ENCODE results near the gene DROSHA. TPM values are rescaled to one million over a fixed set of nuclear protein-coding genes. Genes with fewer than 3 reads are reported as not detected.

DROSHA gene
- polyA plus RNA-seq, 1 experiment, result 27.6 TPM

GRCh38 chr5:31481531-31482165 lies 50.2 kb downstream of the DROSHA start:
- no peak for TF ChIP-seq CTCF (IDR thresholded peaks at IDR 0.05; ENCODE audit: insufficient read depth, low read depth, low read length)
- DNase-seq (ENCODE audit: low read depth), result no peak
- Histone ChIP-seq H3K27me3 (ENCODE audit: control insufficient read depth, insufficient read depth, low read length) (no peaks in the 10 kb centered on the region), H3K36me3 (ENCODE audit: control insufficient read depth, insufficient read depth, low read length) (no peaks in the 10 kb centered on the region), H3K4me3 (ENCODE audit: low read depth, low read length) (no peak overlapping the region)
- ChIA-PET CTCF (interaction anchor here (0.6 to 0.9 kb wide), 4 partner anchors 9 to 83 kb away, joined by 3 to 4 read pairs (median 3); no protein-coding TSS in a partner anchor), POLR2A (no interaction called here)

GRCh38 chr5:31479706-31480105 lies 52.2 kb downstream of the DROSHA start:
- ChIA-PET POLR2A (no interaction called here), CTCF (no interaction called here)
- Histone ChIP-seq H3K27me3 (ENCODE audit: control insufficient read depth, insufficient read depth, low read length) (no peaks in the 10 kb centered on the region), H3K36me3 (ENCODE audit: control insufficient read depth, insufficient read depth, low read length) (no peaks in the 10 kb centered on the region), H3K4me3 (ENCODE audit: low read depth, low read length) (no peak overlapping the region)
- no peak for TF ChIP-seq CTCF (IDR thresholded peaks at IDR 0.05; ENCODE audit: insufficient read depth, low read depth, low read length)
- DNase-seq (ENCODE audit: low read depth), result no peak

DNA sequence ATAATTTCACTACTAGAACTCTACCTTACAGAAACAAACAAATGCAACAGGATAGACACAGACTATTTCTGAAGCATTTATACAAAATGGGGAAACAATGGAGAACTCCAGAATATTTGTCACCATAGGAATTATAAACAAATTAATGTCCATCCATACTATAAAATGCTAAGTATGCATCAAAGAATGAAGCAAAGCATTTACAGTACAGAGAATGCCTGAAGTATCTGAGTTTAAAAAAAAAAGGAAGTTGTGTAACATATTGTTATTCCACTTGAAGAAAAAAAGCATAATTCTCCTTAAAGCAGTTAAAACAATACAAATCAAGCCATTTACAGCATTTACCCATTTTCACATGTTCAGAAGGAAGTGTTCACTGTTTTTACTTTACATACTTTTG lies 53.0 kb downstream of the DROSHA start:
- H3K27me3 ChIP-seq (ENCODE audit: control insufficient read depth, insufficient read depth, low read length), result no peaks in the 10 kb centered on the region
- no peaks in the 10 kb centered on the region for H3K36me3 ChIP-seq (ENCODE audit: control insufficient read depth, insufficient read depth, low read length)
- DNase-seq (ENCODE audit: low read depth), result no peak
- CTCF ChIA-PET, result no interaction called here
- no peak for TF ChIP-seq CTCF (IDR thresholded peaks at IDR 0.05; ENCODE audit: insufficient read depth, low read depth, low read length)
- POLR2A ChIA-PET, result no interaction called here
- no peak overlapping the region for H3K4me3 ChIP-seq (ENCODE audit: low read depth, low read length)

DNA sequence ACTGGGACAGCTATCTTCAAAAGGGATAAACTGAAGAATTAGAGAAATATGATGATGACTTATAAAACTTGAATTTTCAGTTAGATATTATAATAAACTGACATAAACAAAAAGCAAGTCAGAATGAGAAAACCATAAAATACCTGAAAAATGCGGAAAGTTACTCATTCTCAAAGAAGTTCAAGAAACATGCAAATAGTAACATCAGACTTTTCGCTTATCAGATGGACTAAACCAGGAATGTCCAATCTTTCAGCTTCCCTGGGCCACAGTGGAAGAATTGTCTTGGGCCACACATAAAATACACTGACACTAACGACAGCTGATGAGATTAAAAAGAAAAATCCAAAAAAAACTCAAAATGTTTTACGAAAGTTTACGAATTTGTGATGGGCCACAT lies 53.9 kb downstream of the DROSHA start:
- Histone ChIP-seq H3K4me3 (ENCODE audit: low read depth, low read length) (no peak overlapping the region), H3K27me3 (ENCODE audit: control insufficient read depth, insufficient read depth, low read length) (no peaks in the 10 kb centered on the region), H3K36me3 (ENCODE audit: control insufficient read depth, insufficient read depth, low read length) (no peaks in the 10 kb centered on the region)
- no peak for DNase-seq (ENCODE audit: low read depth)
- CTCF ChIA-PET, result no interaction called here
- no peak for TF ChIP-seq CTCF (IDR thresholded peaks at IDR 0.05; ENCODE audit: insufficient read depth, low read depth, low read length)
- POLR2A ChIA-PET, result no interaction called here

GRCh38 chr5:31477516-31477915 lies 54.4 kb downstream of the DROSHA start:
- H3K36me3 ChIP-seq (ENCODE audit: control insufficient read depth, insufficient read depth, low read length), result no peaks in the 10 kb centered on the region
- no peaks in the 10 kb centered on the region for H3K27me3 ChIP-seq (ENCODE audit: control insufficient read depth, insufficient read depth, low read length)
- ChIA-PET CTCF (no interaction called here), POLR2A (no interaction called here)
- H3K4me3 ChIP-seq (ENCODE audit: low read depth, low read length), result no peak overlapping the region
- no peak for TF ChIP-seq CTCF (IDR thresholded peaks at IDR 0.05; ENCODE audit: insufficient read depth, low read depth, low read length)
- DNase-seq (ENCODE audit: low read depth), result no peak

All from BJ (cell line).